PFSK-1 (cell line): ENCODE measurements around the gene TBC1D16.
A peak's percentile ranks its signal among the peaks of the same experiment; 100 is the strongest.

Source experiments
- FOXP2 ChIP-seq: optimal IDR thresholded peaks from 2 replicates; pipeline ENCODE3; 2011; ENCODE audit warnings: borderline replicate concordance, control low read depth, inconsistent platforms; ENCODE audit not compliant: insufficient read depth; ENCODE audit errors: extremely low read length, extremely low read depth
- POLR2AphosphoS5 ChIP-seq: IDR thresholded peaks from 2 replicates; pipeline ENCODE4 v1.6.1; 2012; ENCODE audit warnings: low read depth, mild to moderate bottlenecking, control low read depth, low read length, moderate library complexity
- SIN3A ChIP-seq: IDR thresholded peaks from 2 replicates; pipeline ENCODE4 v1.6.1; 2012; ENCODE audit warnings: mild to moderate bottlenecking, low read length, moderate library complexity, borderline replicate concordance; ENCODE audit not compliant: insufficient read depth
- TAF1 ChIP-seq: IDR thresholded peaks from 2 replicates; pipeline ENCODE4 v1.6.1; 2012; ENCODE audit warnings: low read length, control low read depth, borderline replicate concordance; ENCODE audit not compliant: insufficient read depth
- TF ChIP-seq, protein P1 (sequence below), 2 experiments: IDR thresholded peaks; 2 replicates each; pipeline versions ENCODE4 v1.6.1 to v1.8.0; 2011 to 2012; ENCODE audit warnings: low read depth in 2 of 2, low read length in 2 of 2, control low read depth in 1 of 2, inconsistent platforms in 1 of 2, mild to moderate bottlenecking in 1 of 2, moderate library complexity in 1 of 2; ENCODE audit not compliant: insufficient read depth in 1 of 2

Gene TBC1D16

DNA sequence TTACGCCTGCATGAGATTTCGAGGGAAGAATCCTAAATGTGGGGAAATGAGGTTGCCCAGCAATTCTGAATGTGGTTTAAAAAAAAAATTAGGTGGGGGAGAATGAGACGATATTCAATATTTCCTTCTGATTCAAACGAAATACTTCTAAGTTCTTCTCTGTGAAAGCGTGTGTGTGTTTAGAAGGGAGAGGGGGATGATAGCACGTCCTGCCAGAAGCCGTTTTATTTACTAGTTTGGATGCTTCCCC is 47.8 kb downstream of the TBC1D16 start:
- TF ChIP-seq FOXP2 (no peak), POLR2AphosphoS5 (no peak), SIN3A (no peak), TAF1 (no peak)
- TF ChIP-seq, protein P1, sequence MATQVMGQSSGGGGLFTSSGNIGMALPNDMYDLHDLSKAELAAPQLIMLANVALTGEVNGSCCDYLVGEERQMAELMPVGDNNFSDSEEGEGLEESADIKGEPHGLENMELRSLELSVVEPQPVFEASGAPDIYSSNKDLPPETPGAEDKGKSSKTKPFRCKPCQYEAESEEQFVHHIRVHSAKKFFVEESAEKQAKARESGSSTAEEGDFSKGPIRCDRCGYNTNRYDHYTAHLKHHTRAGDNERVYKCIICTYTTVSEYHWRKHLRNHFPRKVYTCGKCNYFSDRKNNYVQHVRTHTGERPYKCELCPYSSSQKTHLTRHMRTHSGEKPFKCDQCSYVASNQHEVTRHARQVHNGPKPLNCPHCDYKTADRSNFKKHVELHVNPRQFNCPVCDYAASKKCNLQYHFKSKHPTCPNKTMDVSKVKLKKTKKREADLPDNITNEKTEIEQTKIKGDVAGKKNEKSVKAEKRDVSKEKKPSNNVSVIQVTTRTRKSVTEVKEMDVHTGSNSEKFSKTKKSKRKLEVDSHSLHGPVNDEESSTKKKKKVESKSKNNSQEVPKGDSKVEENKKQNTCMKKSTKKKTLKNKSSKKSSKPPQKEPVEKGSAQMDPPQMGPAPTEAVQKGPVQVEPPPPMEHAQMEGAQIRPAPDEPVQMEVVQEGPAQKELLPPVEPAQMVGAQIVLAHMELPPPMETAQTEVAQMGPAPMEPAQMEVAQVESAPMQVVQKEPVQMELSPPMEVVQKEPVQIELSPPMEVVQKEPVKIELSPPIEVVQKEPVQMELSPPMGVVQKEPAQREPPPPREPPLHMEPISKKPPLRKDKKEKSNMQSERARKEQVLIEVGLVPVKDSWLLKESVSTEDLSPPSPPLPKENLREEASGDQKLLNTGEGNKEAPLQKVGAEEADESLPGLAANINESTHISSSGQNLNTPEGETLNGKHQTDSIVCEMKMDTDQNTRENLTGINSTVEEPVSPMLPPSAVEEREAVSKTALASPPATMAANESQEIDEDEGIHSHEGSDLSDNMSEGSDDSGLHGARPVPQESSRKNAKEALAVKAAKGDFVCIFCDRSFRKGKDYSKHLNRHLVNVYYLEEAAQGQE (IDR thresholded peaks at IDR 0.05; ENCODE audit: insufficient read depth in 1 of 2, low read depth in 2 of 2, low read length in 2 of 2) = no peak

DNA sequence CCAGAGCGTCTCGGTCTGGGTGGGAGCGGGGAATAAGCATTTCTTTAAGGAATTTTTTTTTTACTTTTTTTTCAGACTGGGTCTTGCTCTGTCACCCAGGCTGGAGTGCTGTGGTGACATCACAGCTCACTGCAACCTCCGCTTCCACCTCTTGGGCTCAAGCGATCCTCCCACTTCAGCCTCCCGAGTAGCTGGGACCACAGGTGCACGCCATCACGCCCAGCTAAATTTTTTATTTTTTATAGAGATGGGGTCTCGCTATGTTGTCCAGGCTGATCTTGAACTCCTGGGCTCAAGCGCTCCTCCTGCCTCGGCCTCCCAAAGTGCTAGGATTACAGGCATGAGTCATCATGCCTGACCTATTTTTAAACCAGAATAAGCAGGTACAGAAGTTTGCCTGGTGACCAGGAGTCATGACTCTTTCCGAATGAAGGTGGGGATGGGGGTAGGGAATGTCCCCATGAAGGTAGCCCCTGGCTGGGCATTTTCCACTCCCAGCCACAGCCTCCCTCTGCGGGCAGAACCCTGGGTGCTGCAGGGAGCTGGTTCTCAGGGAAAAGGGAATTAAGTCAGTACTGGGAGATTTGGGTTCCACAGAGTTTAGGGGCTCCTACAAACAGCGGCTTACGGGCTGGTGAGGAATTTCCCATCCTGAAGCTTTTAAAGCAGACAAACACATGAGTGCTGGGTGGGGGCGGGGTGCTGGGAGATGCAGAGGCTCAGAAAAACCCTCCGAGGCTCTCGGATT is 48.3 kb downstream of the TBC1D16 start:
- TF ChIP-seq SIN3A (no peak), FOXP2 (no peak), POLR2AphosphoS5 (no peak), TAF1 (no peak)
- TF ChIP-seq, protein P1 (IDR thresholded peaks at IDR 0.05; ENCODE audit: insufficient read depth in 1 of 2, low read depth in 2 of 2, low read length in 2 of 2) = no peak

DNA sequence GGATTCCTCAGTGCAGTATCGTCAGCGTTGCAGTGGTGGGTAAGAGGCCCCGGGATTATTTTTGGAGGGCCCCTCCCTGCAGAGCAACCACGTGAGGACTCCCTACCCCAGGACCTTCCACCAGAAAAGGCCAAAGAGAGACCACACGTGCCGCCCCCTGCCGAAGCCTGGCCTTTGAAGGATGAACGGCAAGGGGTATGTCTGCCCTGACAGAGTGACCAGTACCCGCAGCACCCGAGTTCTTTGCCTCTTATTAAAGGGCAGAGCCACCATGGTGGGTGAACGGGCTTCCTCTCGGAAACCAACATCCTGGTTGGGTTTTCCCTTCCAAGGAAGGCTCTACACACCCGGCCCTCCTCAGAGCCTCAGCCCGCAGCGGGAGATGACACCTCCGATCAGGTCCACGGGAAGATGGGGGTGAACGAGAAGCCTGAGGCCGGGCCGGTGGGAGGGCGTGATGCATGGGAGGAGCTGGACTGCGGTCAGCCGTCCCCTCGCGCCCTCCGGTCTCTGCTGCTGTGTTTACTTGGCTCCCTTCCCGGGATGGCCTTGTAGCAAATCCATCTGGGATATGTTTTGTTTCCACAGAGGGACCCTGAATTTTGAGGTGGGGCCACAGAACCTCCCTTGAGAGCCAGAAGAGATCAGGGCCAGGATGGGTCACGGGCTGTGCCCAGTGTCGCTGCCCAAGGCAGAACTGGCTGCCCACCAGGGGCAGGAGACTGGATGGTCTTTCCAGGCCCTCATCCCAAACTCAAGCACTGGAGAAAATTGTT is 49.1 kb downstream of the TBC1D16 start:
- no peak for TF ChIP-seq TAF1
- TF ChIP-seq FOXP2 = peak; percentile 37
- TF ChIP-seq SIN3A = no peak

DNA sequence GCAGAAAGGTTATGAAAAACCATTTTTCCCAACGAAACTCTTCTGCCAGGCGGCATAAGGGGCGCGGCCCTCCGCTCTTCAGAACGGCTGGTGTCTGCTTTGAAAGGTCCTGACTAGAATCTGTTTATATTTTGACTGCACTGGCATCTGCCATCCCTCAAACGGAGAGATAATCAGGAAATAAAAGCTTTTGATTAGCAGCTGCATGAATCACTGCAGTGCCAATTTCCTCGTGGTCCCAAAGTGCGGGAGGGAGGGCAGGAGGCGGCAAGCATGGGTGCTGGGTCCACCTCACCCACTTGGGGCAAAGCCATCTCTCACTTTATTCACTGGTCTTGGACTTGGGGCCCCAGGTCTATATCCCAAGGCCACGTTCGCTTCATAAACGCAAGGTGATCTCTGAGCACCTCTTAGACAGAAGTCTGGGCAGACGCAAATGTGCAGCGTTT is 49.7 kb downstream of the TBC1D16 start:
- no peak for TF ChIP-seq TAF1
- no peak for TF ChIP-seq POLR2AphosphoS5
- TF ChIP-seq SIN3A = no peak
- TF ChIP-seq, protein P1 (IDR thresholded peaks at IDR 0.05; ENCODE audit: insufficient read depth in 1 of 2, low read depth in 2 of 2, low read length in 2 of 2) = no peak
- no peak for TF ChIP-seq FOXP2

DNA sequence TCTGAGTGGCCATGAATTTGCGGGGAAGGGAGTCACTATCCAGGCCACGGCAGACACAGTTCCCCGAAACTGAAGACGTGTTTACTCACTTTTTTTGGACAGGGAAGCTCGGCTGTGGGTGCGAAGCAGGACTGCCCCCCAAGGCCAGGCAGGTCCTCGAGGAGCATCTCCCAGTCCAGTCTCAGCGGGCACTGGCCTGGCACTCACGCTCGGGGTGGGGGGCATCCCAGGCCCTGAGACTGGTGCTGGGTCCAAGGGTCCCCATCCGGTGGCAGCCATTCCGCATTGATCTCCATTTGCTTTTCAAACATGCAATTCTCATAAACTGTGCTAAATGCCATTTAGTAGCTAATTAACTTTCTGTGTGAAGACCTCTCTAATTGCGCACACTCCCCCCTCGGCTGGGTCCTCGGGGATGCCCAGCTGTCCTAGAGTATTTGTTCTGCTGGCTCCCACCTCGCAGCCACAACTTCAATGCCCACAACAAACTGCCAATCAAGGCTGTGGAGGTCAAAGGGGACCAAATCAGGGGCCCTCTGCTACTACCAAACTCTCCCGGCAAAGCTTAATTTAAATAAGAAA is 50.2 kb downstream of the TBC1D16 start:
- TF ChIP-seq FOXP2 = no peak
- TF ChIP-seq POLR2AphosphoS5 = no peak
- TF ChIP-seq, protein P1 (IDR thresholded peaks at IDR 0.05; ENCODE audit: insufficient read depth in 1 of 2, low read depth in 2 of 2, low read length in 2 of 2) = no peak
- no peak for TF ChIP-seq SIN3A
- TF ChIP-seq TAF1 = no peak
